NT2/D1 (cell line): Measurements from ENCODE around the gene HOMER1.
A peak's percentile ranks its signal among the peaks of the same experiment; 100 is the strongest.

ENCODE experiments used
- DNase-seq: peaks from one replicate; pipeline ENCODE4 v3.0.0-alpha.2; 2011; ENCODE audit warnings: low read depth, low spot score
- H3K27me3 ChIP-seq: 2 replicates; pipeline ENCODE4 v1.6.0; 2011; ENCODE audit warnings: mild to moderate bottlenecking; ENCODE audit not compliant: insufficient read length, insufficient read depth
- H3K36me3 ChIP-seq: 2 replicates; pipeline ENCODE4 v1.6.1; 2011; ENCODE audit warnings: mild to moderate bottlenecking, low read length, mixed read lengths; ENCODE audit not compliant: insufficient read depth, insufficient read length
- H3K4me1 ChIP-seq: 2 replicates; pipeline ENCODE4 v1.5.1; 2011; ENCODE audit not compliant: insufficient read depth, insufficient read length
- H3K4me3 ChIP-seq: 2 replicates; pipeline ENCODE4 v1.5.1; 2011; ENCODE audit warnings: low read depth; ENCODE audit not compliant: insufficient read length
- H3K9ac ChIP-seq: 2 replicates; pipeline ENCODE4 v1.6.0; 2011; ENCODE audit warnings: low read depth; ENCODE audit not compliant: insufficient read length
- H3K9me3 ChIP-seq: 2 replicates; pipeline ENCODE4 v1.5.1; 2011; ENCODE audit warnings: mild to moderate bottlenecking, low read length; ENCODE audit not compliant: insufficient read depth
- SUZ12 ChIP-seq: IDR thresholded peaks from 2 replicates; pipeline ENCODE4 v1.6.1; 2011; ENCODE audit not compliant: insufficient read length, insufficient read depth; ENCODE audit errors: extremely low read depth
- YY1 ChIP-seq: IDR thresholded peaks from 2 replicates; pipeline ENCODE4 v1.6.1; 2011; ENCODE audit not compliant: insufficient read length, insufficient read depth
- ZNF274 ChIP-seq: IDR thresholded peaks from 2 replicates; pipeline ENCODE4 v1.6.1; 2011; ENCODE audit warnings: mild to moderate bottlenecking, low read depth, low read length

Gene HOMER1

DNA sequence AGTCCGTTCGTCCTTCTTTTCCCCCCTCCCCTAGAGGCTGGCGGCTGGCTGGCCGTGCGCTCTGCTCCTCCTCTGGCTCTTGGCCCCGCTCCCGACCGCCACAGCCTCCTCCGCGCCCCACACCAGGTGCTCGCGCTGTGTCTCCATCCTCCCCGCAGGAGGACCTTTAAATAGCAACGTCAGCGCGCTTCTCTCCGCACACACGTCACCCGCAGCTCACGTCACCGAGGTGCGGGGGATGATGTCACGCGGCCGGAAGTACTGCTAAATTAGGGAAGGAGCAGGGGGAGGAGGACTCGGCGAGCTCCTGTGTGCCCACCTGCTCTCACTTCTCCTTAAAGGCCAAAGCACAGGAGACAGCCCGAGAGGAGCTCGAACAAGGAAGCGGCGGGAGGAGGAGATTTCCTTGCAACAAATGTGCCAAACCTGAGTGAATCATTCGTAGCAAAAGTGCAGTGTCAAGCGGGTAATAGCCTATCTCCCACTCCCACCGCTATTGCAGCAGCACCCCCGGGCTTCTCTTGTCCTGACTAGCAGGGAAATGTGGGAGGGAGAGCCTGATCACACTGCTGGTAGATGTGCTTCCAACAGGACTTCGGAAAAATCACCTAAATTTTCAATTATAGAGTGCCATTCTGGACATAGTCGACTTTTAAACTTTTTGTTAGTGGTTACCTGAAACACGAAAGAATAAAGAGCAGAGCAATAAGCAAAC is 614 bp upstream of the HOMER1 start:
- TF ChIP-seq ZNF274 (no peak), SUZ12 (no peak)

DNA sequence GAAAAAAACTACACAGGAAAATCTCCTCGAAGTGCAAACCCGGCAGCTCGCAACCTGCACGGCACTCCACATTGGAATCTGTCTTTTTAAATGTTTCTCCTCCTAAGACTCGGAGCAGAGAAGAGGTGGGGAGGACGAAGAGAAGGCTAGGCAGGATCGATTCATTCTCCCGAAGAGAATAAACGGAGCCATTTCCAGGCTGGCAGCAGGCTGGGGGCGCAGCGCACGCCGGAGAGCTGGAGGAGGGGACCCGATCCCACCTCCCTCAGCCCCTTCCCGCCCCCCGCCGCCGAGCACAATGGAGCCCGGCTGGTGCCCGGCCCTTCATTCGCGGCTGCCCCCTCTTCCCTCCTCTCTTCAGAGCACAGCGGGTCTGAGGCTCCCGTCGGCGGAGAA is 628 bp downstream of the HOMER1 start:
- Histone ChIP-seq H3K27me3 (no peaks in the 10 kb centered on the region), H3K9me3 (no peaks in the 10 kb centered on the region), H3K4me1 (peaks cover 3% of the 10 kb centered on the region), H3K4me3 (peak overlapping the region; percentile 78), H3K36me3 (peaks cover 3% of the 10 kb centered on the region), H3K9ac (peak overlapping the region; percentile 93)
- DNase-seq: no peak
- TF ChIP-seq ZNF274: no peak
- TF ChIP-seq YY1: no peak
- no peak for TF ChIP-seq SUZ12

More for the DNA sequence above, 614 bp upstream of the HOMER1 start:
- H3K36me3 ChIP-seq: peaks cover 3% of the 10 kb centered on the region
- H3K9ac ChIP-seq: peak overlapping the region; percentile 93
- peak overlapping the region; percentile 78 for H3K4me3 ChIP-seq
- peak; percentile 81 for DNase-seq
- H3K4me1 ChIP-seq: peaks cover 3% of the 10 kb centered on the region
- no peaks in the 10 kb centered on the region for H3K27me3 ChIP-seq
- no peaks in the 10 kb centered on the region for H3K9me3 ChIP-seq

GRCh38 chr5:79512471-79513307 is 1.2 kb downstream of the HOMER1 start:
- peak overlapping the region; percentile 78 for H3K4me3 ChIP-seq
- no peak for DNase-seq
- no peak for TF ChIP-seq ZNF274
- no peak for TF ChIP-seq SUZ12
- TF ChIP-seq YY1: no peak
- H3K9me3 ChIP-seq: no peaks in the 10 kb centered on the region
- peaks cover 3% of the 10 kb centered on the region for H3K4me1 ChIP-seq
- no peaks in the 10 kb centered on the region for H3K27me3 ChIP-seq
- H3K9ac ChIP-seq: peak overlapping the region; percentile 93
- H3K36me3 ChIP-seq: peaks cover 3% of the 10 kb centered on the region

GRCh38 chr5:79512049-79512448 is 1.9 kb downstream of the HOMER1 start:
- Histone ChIP-seq H3K9me3 (no peaks in the 10 kb centered on the region), H3K4me3 (peak overlapping the region; percentile 78), H3K4me1 (peaks cover 3% of the 10 kb centered on the region), H3K9ac (peak overlapping the region; percentile 93), H3K27me3 (no peaks in the 10 kb centered on the region), H3K36me3 (peaks cover 3% of the 10 kb centered on the region)
- no peak for TF ChIP-seq YY1
- no peak for TF ChIP-seq ZNF274
- no peak for TF ChIP-seq SUZ12
- no peak for DNase-seq

- Histone ChIP-seq H3K4me1 (peaks cover 3% of the 10 kb centered on the region), H3K9me3 (no peaks in the 10 kb centered on the region), H3K27me3 (no peaks in the 10 kb centered on the region), H3K9ac (peak overlapping the region; percentile 26), H3K36me3 (peaks cover 3% of the 10 kb centered on the region), H3K4me3 (peak overlapping the region; percentile 2)
- TF ChIP-seq YY1 (no peak), ZNF274 (no peak), SUZ12 (no peak)
- DNase-seq: no peak
Observed at GRCh38 chr5:79510638-79511037, 3.3 kb downstream of the HOMER1 start.

- TF ChIP-seq YY1 (no peak), ZNF274 (no peak), SUZ12 (no peak)
Observed at GRCh38 chr5:79509244-79509885, 4.6 kb downstream of the HOMER1 start.

GRCh38 chr5:79508794-79509193 is 5.1 kb downstream of the HOMER1 start:
- DNase-seq: no peak
- Histone ChIP-seq H3K36me3 (peaks cover 3% of the 10 kb centered on the region), H3K27me3 (no peaks in the 10 kb centered on the region), H3K4me3 (no peak overlapping the region), H3K9me3 (no peaks in the 10 kb centered on the region), H3K4me1 (peaks cover 3% of the 10 kb centered on the region), H3K9ac (no peak overlapping the region)
- TF ChIP-seq SUZ12 (no peak), YY1 (no peak), ZNF274 (no peak)

More at GRCh38 chr5:79509244-79509885, 4.6 kb downstream of the HOMER1 start:
- H3K4me1 ChIP-seq: peaks cover 3% of the 10 kb centered on the region
- H3K36me3 ChIP-seq: peaks cover 3% of the 10 kb centered on the region
- H3K9me3 ChIP-seq: no peaks in the 10 kb centered on the region
- no peak overlapping the region for H3K9ac ChIP-seq
- H3K4me3 ChIP-seq: no peak overlapping the region
- DNase-seq: no peak
- H3K27me3 ChIP-seq: no peaks in the 10 kb centered on the region
